Activated gamma-delta T cell treated with Interleukin-2 at 50 U/mL for 16 hours (primary cell): ENCODE results near the gene SEC23A.
"Not testable (repeated sequence)": the region's sequence is repeated elsewhere in the genome, so short reads cannot be mapped to it uniquely, and the experiment has no call there.

Source experiments
- DNase-seq: peaks from one replicate; pipeline ENCODE4 v3.0.0-alpha.2; 2020

Gene SEC23A

DNA sequence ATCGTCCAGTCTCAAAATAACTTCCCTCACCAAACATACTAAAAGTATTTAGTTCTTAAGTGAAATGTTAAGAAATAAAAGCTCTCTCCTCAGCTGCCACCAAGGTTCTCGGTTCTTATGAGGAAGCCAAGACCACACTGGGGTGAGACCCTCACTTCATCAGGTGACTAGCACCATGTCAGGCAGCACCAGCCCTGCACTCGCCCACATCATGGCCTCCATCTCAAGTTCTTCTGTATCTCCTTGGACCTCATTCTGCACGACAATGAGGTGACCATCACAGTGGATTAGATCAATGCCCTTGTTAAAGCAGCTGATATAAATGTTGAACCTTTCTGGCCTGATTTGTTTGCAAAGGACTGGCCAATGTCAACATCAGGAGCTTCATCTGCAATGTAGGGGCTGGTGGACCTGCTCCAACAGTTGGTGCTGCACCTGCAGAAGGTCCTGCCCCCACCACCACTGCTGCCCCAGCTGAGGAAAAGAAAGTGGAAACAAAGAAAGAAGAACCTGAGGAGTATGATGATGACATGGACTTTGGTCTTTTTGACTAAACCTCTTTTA, 12.4 kb downstream of the SEC23A start:
- DNase-seq = no peak

GRCh38 chr14:39087493-39087892, 15.5 kb downstream of the SEC23A start:
- DNase-seq = no peak

DNA sequence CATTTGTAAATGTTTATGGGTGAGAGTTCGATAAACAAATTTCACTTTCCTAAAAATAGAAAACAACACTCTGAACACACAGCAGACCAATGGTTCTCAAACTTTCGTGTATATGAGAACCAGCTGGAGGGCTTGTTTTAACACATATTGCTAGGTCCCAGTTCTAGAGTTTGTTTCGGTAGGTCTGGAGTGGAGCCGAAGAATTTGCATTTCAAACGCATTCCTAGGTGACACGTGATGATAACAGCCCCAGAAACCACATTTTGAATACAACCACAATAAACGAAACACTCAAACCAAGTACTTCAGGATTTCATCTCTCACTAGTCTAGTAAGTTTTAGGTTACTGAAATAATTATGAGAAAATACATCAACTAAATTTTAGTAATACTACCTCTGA, 17.1 kb downstream of the SEC23A start:
- DNase-seq = no peak

DNA sequence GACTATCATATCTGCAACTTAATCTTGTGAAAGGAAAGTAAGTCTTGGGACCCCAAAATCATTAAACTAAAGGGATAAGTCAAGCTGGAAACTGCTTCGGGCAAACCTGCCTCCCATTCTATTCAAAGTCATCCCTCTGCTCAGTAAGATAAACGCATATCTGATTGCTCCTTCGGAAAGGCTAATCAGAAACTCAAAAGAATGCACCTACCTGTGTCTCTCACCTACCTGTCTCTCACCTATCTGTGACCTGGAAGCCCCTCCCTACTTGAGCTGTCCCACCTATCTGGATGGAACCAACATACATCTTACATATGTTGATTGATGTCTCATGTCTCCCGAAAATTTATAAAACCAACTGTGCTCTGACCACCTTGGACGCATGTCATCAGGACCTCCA, 19.9 kb downstream of the SEC23A start:
- DNase-seq = no peak

DNA sequence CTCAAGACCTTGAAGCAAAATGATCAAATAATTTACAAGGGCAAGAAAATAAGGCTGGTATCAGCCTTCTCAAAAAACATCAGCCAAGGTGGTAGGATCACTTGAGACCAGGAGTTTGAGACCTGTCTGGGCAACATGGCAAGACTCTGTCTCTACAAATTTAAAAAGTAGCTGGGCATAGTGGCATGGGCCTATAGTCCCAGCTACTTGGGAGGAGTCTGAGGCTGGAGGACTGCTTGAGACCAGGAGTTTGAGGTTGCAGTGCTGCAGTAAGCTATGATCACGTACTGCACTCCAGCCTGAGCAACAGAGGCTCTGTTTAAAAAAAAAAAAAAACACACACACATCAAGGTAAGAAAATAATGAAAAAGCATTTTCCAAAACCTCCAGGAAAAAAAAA, 22.1 kb downstream of the SEC23A start:
- DNase-seq = no peak

GRCh38 chr14:39071096-39071495, 31.9 kb downstream of the SEC23A start:
- DNase-seq = no peak

DNA sequence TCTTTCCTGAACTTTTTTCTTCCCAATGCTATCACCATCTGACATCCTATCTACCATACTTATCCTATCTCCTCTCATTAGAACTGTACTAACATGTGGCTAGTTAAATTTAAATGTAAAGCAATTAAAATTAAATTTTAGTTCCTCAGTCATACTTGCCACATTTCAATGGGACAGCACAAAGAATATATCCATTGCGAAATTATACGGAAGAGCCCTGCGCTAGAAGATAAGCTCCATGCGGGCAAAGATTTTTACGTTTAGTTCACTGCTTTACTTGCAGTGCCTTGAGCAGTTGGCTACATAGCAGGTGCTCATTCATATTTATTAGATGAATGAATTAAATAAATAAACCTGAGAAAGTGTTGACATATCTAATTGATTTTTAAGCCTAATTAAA, 33.1 kb downstream of the SEC23A start:
- DNase-seq = no peak

GRCh38 chr14:39069169-39069805, 33.7 kb downstream of the SEC23A start:
- not testable (repeated sequence) for DNase-seq

DNA sequence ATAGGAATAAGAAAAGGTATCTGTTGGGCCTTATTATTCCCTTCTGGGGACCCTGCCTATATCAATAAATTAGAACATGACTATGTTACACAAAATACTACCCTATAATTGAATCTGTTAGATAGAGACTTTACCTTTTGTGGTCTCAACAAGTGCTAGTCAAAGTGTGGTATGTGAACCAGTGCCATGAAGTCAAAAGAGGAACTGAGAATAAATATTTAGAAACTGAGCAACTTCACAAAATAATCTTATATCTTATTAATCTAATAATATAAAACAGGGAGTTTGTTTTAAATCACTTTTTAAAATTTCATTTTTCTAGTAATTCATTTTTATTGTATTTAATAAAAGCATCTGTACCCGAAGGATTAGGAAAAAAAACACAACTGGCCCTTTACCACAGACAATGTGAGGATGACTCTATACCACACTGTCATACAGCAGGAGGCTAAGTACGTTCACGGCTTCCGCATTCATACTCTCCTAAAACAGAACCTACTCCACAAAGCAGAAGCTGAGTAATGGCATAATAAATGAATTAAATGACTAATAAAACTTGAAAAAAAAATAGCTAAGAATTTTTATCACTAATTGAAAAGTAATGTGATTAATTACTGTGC, 42.1 kb downstream of the SEC23A start:
- DNase-seq = no peak

- no peak for DNase-seq
These were observed 47.1 kb downstream of the SEC23A start for GRCh38 chr14:39055786-39056474.

GRCh38 chr14:39052869-39053454, 50.1 kb downstream of the SEC23A start:
- not testable (repeated sequence) for DNase-seq

GRCh38 chr14:39050389-39050788, 52.6 kb downstream of the SEC23A start:
- DNase-seq = no peak

DNA sequence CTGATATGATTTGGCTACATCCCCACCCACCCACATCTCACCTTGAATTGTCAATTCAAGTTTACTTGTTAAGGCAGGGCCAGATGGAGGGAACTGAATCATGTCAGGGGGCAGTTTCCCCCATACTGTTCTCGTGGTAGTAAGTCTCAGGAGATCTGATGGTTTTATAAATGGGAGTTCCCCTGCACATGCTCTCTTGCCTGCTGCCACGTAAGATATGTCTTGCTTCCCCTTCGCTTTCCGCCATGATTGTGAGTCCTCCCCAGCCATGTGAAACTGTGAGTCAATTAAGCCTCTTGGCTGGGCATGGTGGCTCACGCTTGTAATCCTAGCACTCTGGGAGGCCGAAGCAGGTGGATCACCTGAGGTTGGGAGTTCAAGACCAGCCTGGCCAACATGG, 57.1 kb downstream of the SEC23A start:
- not testable (repeated sequence) for DNase-seq

DNA sequence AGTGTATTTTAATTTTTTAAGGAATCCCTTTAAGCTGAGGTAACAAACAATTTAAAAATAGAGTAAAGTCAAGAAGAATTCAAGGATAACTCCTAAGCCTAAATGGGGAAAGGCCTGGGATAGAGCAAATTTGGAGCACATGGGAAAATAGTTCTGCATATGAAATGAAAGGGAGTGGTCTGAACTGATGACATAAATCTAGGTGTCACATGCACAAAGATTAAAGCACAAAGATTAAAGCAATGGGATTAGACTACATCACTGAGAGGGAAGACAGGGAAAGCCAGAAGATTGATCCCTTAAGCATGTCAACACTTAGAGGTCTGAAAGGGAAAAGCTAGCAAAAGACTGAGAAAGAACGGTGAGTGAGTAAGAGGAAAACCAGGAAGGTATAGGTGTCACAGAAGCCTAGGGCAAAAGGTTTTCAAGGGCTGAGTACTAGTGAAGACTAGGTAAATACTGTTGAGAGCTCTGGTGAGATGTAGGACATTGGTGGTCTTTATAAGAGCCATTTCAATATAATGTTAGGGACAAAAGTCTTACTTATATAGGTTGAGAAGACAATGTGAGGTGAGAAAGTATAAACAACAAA, 59.6 kb downstream of the SEC23A start:
- DNase-seq = no peak

GRCh38 chr14:39040529-39040928, 62.5 kb downstream of the SEC23A start:
- no peak for DNase-seq

- DNase-seq = no peak
These were observed 64.5 kb downstream of the SEC23A start for GRCh38 chr14:39038542-39038941.

DNA sequence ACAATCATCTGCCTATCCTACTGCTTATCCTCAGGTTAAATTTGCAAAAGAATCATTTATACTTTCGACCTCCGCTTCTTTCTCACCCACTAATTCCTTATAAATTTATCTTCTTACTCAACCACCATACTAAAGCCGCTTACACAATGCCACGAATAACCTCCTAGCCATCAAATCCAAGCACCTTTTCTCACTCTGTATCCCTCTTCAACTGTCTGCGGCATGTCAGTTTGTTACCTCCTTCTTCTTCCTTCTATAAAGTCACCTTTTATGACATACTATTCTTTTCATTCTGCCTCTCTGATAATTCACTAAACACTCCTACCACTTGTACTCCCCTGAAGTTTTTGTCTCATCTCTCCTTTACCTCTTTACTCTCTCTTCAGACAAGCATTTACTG, 66.3 kb downstream of the SEC23A start:
- DNase-seq = no peak

DNA sequence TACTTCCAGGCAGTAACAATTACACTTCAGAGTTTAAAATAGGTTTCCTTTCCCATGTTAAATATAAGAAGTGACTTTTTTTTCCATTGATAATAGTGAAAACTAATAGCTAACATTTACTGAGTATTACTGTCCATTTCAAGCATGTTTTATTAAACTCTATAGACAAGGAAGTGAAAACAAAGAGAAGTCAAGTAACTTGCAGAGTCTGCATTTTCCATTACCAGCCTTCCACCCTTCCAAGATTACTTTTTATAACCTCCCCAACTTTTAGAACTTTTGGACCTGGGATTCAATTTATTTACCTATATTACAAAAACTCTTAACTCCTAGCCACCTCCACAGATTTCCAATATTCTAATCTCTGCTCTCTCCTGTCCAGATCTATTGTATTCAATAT, 67.7 kb downstream of the SEC23A start:
- DNase-seq = no peak

GRCh38 chr14:39034481-39035296, 68.3 kb downstream of the SEC23A start:
- DNase-seq = no peak

DNA sequence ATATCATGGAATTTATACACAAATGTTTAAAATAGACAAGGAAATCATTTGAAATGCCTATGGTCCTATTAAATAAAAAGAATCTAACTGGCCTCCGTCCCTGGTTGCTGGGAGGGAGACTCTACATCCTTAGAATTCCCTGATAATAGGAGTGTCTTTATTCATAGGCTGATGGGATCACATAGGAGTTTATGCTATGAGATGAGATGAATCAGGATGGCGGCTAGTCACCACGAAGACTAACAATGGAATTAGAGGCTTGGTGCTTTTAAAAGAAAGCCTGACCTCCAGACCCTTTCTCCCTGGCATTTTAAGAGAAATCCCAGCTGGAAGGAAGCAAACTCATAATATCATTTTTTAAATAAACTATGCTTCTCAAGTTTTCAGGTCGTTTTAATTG, 69.7 kb downstream of the SEC23A start:
- no peak for DNase-seq

DNA sequence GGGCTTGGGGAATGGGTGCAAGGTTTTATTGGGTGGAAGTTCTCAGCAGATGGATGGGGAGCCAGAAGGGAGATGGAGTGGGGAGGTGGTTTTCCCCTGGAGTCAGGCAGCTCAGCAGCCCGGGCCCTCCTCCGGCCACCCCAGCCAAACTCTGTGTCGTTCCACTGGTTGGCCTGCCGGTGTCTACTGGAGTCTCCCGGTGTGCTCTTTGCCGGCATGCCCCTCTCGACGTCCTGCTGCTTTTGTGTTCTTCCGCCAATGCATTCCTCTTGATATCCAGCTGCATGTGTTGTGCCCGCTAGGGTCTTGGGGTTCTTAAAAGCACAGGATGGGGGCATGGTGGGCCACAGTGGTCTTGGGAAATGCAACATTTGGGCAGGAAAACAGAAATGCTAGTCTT, 72.8 kb downstream of the SEC23A start:
- no peak for DNase-seq

DNA sequence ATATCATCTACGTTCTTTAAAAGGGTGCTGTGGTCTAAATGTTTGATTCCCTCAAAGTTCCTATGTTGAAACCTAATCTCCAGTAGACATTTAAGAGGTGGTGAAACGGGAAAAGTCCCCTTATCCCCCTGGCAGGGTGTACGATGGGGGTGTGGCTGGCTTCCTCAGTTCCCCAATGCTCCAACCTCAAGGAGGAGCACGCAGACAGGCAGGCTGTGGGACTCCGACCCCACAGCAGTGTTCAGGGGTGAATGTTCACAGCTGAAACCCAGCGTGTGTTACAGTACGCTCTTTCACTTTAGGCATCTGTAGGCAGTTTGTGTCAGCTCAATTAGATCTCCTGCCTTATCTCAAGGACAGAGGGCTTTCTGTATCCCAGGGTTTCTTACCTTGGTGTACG, 73.2 kb downstream of the SEC23A start:
- no peak for DNase-seq
